ENCODE data around the gene STOX2. TPM values are rescaled to one million over a fixed set of nuclear protein-coding genes. Genes with fewer than 3 reads are reported as not detected.

STOX2 gene, protein sequence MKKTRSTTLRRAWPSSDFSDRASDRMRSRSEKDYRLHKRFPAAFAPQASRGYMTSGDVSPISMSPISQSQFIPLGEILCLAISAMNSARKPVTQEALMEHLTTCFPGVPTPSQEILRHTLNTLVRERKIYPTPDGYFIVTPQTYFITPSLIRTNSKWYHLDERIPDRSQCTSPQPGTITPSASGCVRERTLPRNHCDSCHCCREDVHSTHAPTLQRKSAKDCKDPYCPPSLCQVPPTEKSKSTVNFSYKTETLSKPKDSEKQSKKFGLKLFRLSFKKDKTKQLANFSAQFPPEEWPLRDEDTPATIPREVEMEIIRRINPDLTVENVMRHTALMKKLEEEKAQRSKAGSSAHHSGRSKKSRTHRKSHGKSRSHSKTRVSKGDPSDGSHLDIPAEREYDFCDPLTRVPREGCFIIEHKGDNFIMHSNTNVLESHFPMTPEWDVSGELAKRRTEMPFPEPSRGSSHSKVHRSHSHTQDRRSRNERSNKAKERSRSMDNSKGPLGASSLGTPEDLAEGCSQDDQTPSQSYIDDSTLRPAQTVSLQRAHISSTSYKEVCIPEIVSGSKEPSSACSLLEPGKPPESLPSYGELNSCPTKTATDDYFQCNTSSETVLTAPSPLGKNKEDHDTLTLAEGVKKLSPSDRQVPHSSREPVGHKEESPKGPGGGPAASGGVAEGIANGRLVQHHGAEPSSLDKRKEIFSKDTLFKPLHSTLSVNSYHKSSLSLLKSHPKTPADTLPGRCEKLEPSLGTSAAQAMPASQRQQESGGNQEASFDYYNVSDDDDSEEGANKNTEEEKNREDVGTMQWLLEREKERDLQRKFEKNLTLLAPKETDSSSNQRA (N-terminal part only)
- 3.4 and 4.5 TPM in 2 replicates for total RNA-seq

DNA sequence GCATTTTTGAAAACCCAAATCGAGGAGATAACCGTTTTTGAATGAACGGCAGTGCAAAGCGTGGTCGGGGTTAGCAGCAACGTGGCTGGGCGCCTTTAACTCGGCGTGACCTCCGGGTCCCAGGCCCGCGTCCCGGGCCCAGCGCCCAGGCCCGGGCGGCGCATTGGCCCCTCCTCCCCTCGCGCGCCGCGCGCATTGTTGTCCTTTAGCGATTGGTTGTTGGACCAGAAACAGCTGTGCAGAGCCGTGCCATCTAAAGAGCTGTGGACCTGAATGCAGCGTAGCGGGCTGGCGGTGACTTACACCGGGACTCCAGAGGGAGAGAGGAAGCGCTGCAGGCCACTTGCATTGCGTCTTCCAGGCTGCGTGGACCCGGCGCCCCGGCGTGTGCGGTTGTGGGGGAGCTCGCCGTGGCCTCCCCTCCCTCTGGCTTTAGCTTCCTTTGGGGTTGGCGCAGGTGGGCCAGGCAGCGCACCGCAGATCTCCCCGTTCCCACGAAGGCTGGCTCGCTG is at the start of gene STOX2:
TSS of gene STOX2 (plus strand) at position 227 of the 512 bp plus-strand sequence. CDS start 1,484 bp downstream, outside the sequence.

Other genes starting within 250 kb of the STOX2 start
- 21.1 and 23.9 TPM in 2 replicates for gene RWDD4, start 246.1 kb upstream of the STOX2 start, total RNA-seq
- 45.8 and 56.9 TPM in 2 replicates for gene TRAPPC11, start 246.0 kb upstream of the STOX2 start, total RNA-seq

All from tracheal epithelial cell (primary cell).